Bone marrow (tissue), 2 donors: ENCODE data around the gene PARD3.
"Not testable (repeated sequence)": the region's sequence is repeated elsewhere in the genome, so short reads cannot be mapped to it uniquely, and the experiment has no call there.

Source experiments
- DNase-seq, 2 donors: peaks; one replicate each; lab custom pipeline; 2025; lab: John Stamatoyannopoulos, UW

Gene PARD3

GRCh38 chr10:34098821-34099567, 716.1 kb downstream of the PARD3 start:
- DNase-seq, result no peak

- no peak for DNase-seq
Measured at GRCh38 chr10:34097682-34098081, 717.4 kb downstream of the PARD3 start.

- DNase-seq, result no peak
Measured at GRCh38 chr10:34094961-34095360, 720.1 kb downstream of the PARD3 start.

GRCh38 chr10:34094146-34094696, 720.9 kb downstream of the PARD3 start:
- no peak for DNase-seq

DNA sequence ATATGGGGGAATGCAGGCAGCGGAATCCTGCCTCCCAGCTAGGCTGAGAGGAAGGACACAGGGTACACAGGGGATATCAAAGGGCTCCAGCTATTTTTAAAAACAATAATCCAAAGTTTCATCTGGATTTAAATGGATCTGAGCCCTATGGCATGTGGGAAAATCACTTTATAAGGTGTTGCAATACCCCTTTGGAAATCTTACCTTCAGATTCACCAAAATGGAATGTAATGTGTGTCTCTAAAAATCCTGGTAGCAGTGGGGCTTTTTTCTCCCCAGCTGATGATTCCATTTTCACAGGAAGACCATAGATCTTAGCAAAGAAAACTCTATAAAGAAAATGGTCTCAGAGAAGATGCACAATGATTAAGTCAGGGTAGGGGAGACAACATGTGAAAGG, 722.2 kb downstream of the PARD3 start:
- DNase-seq, result no peak

DNA sequence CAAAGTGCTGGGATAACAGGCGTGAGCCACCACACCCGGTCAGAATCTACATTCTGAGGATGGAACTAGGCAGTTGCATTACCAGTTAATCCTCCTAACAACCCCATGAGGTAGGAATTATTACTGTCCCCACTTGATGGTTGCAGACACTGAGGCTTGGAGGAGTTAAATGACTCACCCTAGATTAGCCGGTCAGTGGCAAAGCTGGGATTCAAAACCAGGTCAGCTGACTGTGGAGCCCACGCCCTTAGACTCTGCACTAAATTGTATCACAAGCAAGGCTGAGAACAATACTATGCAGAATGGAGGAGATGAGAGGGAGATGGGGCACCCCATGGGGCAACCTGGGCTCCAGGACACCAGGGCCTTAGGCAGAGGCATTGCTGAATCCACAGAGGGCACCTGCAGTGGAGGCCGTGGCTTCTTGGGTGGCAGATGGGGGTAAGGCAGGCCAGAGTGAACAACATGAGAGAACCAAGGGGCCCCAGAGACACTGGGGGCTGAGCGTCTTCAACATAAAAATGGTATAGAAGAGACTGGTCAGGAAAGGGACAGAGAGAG, 723.4 kb downstream of the PARD3 start:
- no peak for DNase-seq

DNA sequence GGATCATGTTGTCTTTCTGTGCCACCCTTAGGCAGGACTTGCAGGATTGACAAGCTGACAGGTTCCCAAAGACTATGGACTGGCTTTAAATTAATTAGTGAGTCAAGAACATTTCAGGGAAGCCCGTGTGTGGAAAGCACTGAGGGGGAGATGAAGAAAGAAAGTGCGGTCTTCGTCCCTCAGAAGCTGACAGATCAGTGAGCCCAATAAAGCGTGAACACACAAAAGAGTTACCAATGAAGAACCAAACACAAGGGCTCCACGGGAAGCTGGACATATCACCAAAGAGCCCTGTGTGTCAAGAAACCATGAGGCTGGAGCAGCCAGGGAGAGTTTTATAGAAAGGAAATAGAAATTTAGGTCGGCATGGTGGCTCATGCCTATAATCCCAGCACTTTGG, 725.8 kb downstream of the PARD3 start:
- DNase-seq, result no peak

GRCh38 chr10:34088208-34088794, 726.8 kb downstream of the PARD3 start:
- DNase-seq, result no peak

GRCh38 chr10:34087095-34087418, 728.0 kb downstream of the PARD3 start:
- DNase-seq, result no peak

- DNase-seq, result no peak
Measured at GRCh38 chr10:34083567-34083966, 731.5 kb downstream of the PARD3 start.

DNA sequence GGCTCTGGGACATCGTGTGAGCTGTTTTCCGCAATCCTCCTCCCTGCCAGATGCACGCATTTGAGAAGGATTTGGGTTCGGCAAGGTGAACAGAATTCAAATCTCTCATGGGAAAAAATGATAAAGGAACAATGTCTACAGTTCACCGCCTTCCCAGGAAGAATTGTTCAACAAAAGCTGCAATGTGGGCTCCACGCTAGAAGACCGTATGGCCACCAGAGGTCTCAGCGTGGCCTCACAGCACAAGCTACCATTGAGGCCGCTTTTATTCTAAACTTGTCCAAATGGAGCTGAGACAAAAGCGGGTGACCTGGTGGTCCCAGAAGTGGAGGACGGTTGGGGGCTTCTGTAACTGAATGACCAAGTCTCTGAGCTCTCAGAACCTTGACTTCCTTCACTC, 733.1 kb downstream of the PARD3 start:
- no peak for DNase-seq

DNA sequence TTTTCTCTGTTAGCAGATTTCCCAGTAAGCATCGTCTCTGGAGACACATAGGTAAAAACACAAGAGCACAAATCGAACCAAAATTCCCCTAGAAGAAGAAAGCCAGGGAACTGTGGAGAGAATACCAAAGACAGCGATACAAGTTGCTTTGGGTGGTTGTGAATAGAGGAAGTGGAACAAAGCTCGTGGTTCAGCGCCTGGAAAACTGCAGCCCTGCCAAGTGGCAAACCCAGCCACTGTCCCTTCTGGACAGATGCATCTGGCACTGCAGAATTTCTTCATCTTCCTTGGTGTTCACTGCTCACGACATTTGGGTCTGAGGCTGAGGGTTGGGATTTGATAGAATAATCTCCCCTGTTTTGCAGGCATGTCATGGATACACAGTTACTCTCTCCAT, 733.8 kb downstream of the PARD3 start:
- DNase-seq, result no peak

GRCh38 chr10:34080485-34081346, 734.4 kb downstream of the PARD3 start:
- DNase-seq, result no peak

DNA sequence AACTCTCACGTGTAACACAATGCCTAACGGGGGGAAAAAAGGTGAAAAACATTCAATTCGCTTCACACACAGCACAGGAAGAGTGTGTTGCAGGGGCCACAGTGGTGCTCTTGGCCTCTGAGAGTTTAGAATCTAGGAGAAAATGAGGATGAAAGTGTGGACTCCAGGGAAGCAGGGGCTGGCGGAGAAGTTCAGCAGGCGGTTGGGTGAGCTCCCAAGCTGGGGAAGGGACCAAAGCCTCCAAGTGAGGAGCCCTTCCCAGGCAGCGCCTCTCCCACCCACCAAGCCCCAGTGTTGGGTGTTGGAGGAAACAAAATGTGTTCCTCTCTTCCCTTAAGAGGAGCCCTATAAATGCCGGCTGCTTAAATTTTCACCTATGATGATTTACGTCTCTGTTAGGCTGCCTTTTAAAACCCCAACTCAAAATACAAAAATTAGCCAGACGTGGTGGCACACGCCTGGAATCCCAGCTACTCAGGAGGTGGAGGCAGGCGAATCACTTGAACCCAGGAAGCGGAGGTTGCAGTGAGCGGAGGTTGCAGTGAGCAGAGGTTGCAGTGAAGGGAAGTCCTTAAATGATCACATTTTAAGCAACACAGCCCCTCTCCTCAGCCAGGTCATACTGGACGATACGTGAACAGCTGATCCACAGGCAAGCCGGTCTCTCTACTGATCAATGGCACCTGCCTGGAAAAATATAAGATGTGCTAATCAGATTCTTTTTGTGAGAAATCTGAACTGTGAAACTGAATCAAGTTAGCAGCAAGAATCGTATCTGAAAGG, 735.2 kb downstream of the PARD3 start:
- no peak for DNase-seq

GRCh38 chr10:34078745-34079470, 736.2 kb downstream of the PARD3 start:
- DNase-seq, result no peak

GRCh38 chr10:34078017-34078744, 736.9 kb downstream of the PARD3 start:
- DNase-seq, result no peak

DNA sequence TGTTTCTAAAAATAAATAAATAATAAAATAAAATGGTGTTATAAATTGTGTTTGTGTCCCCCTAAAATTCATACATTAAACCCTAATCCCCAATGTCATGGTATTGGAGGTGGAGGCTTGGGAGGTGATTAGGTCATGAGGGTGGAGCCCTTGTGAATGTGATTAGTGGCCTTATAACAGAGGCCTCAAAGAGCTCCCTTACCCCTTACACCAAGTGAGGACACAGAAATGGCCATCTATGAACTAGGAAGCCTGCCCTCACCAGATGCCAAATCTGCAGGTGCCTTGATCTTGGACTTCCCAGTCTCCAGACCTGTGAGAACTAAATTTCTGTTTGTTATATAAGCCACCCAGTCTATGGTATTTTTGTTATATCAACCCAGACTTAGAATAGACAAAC, 738.7 kb downstream of the PARD3 start:
- no peak for DNase-seq

GRCh38 chr10:34075254-34075926, 739.7 kb downstream of the PARD3 start:
- DNase-seq, result no peak

DNA sequence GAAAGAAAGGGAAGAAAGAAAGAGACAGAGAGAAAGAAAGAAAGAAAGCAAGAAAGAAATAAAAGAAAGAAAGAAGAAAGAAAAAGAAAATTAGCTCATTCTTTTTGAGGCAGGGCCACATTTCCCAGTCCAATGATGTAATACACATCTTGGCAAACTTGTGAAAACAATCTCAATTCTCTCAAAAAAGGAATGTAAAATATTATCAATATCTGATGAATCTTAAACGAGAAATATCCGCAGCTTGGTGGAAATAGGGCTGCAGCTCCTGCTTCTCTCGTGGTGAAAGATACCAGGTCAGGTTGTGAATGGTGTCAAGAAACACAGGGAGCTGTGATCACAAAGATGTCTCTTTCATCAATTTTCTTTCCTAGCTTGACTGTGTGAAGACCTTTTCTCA, 741.0 kb downstream of the PARD3 start:
- DNase-seq, result no peak

- DNase-seq, result not testable (repeated sequence)
Measured at GRCh38 chr10:34067741-34068140, 747.4 kb downstream of the PARD3 start.
